OCI-M2 (cell line): Measurements from ENCODE around the gene HEXB.

ENCODE experiments used
- DNase-seq: peaks from one replicate; lab custom pipeline; 2025; ENCODE audit not compliant: unreplicated experiment; lab: John Stamatoyannopoulos, UW

Gene HEXB

GRCh38 chr5:74684900-74685851 lies at the start of gene HEXB:
TSS of gene HEXB (plus strand) at chr5:74685233. CDS start at chr5:74685261, 28 bp downstream.
- no peak for DNase-seq

- DNase-seq, result no peak
Measured at GRCh38 chr5:74636149-74636548, 48.9 kb upstream of the HEXB start.

- DNase-seq, result no peak
Measured at GRCh38 chr5:74636552-74636951, 48.5 kb upstream of the HEXB start.

- no peak for DNase-seq
Measured at GRCh38 chr5:74638544-74638969, 46.5 kb upstream of the HEXB start.

DNA sequence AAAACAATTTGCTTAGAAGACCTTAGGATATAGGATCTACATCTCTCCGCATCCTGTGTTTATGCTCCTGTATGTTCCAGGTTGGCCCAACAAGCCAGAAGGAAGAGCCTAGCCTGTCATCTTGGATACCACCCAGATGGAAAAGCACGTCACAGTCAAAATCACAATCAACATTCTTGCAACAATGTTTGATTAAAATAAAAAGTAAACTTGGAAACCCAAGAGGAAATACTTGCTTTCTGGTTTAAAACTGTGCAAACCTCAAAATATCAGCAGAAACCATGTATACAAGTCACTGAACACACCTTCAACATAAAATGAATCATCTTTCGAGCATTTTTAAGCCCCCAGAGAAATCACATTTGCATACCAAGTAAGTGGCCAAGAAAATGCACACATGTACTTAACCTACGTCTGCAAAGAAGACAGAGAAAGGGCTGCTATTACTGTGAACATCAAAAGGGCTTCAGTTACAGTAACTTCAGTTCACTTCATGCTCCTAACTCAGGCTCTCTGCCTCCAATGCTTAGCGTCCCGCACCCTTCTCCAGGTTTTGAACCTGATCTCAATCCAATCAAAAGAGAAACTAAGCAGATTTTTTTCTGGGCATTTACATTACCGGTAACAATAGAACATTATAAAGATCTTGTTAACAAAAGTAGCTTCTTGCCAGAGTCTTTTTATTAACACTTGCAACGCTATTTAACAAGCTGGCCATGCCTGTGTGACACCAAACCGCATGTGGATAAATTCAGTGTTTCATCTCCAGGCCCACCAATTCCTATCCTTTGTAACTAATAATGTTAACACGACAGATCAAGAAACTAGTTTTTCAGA lies 45.8 kb upstream of the HEXB start:
- DNase-seq, result no peak

- DNase-seq, result no peak
Measured at GRCh38 chr5:74639807-74640449, 45.1 kb upstream of the HEXB start.

DNA sequence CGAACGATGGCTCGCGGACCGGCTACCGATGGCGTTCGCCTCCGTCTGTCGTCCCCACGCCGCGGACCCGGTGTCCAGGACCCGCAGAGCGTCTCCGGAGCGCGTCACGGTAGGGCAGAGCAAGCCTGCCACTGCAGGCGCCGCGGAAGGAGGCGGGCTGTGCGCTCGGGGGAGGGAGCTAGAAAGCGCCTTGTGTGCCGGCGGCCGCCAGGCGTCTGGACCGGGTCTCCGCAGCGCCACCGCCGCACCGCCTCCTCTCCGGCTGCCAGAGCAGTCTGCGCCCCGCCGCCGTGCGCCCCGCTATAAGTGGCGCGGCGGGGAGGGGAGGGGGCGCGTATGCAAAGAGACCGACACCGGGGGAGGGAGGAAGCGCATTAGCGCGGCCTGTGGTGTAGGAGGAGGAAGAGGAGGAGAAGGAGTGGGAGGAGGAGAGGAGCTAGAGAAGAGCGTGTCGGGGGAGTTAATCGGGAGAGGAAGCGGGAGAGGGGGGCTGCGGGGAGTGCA lies 44.5 kb upstream of the HEXB start, which contains the start of gene ENC1:
ENC1 (minus strand) TSS at position 279 of the 504 bp plus-strand sequence. CDS start 4,243 bp downstream, outside the sequence.
- no peak for DNase-seq

GRCh38 chr5:74640954-74641734 lies 43.9 kb upstream of the HEXB start:
- peak; percentile 31 for DNase-seq

GRCh38 chr5:74641735-74642542 lies 43.1 kb upstream of the HEXB start:
- no peak for DNase-seq

DNA sequence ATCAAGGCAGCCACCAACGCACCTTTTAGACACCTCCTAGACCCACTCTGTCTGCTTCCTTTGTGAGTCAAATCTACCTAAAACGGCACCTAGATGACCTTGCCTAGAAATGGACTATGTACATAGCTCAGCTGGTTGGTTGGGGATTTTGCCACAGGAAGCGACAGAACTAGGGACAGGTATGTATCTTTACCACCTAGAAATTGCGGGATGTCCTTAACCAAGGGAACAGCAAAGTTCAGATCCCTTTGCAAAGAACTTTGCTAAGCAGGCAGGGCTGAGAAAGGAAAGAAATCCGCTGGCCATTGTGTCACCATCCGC lies 42.5 kb upstream of the HEXB start:
- no peak for DNase-seq

GRCh38 chr5:74643111-74643562 lies 41.9 kb upstream of the HEXB start:
- no peak for DNase-seq

DNA sequence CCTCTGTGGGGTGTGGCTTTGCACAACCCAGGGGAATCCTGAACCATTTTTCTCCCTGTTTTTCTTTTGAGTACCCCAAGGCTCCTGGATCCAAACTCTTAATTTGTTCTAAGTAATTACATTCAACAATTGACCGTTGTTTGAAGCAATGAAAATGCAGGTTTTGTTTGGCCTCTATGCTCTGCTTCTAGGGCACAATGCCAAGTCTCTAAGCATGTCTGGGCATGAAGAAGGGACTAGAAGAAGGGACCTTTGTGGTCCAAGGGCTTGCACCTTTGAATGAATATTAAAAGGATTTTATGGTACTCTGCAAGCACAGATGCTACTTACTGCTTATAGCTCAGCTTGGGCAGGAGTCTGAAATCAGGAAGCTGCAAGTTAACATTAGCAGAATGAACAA lies 37.9 kb upstream of the HEXB start:
- no peak for DNase-seq

GRCh38 chr5:74648835-74649293 lies 36.2 kb upstream of the HEXB start:
- no peak for DNase-seq

DNA sequence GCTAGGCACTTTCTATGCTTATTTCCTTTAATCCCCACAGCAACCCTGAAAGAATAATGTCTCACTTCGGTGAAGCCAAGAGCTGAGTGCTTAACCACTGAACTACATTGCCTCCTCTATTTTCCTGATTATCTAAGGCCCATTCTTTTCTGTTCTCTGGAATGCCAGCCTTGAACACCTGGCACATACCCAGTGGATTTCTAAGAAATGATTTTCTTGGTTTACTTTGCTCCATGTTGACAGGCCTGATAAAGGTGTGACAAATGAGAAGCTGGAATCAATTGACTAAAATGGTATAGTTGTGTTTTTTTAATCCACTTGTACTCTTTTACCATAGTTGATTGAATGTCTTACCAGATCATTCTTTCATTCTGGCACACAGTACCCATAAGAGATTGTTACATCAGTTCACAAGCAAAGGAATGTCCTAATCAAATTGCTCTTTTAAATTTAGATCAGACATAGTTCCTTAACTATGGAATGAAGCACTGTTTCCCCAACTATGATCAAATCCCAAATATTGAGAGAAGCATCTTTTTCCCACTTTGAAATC lies 35.5 kb upstream of the HEXB start:
- DNase-seq, result no peak

- DNase-seq, result no peak
Measured at GRCh38 chr5:74651710-74652109, 33.3 kb upstream of the HEXB start.

GRCh38 chr5:74652576-74652975 lies 32.5 kb upstream of the HEXB start:
- no peak for DNase-seq

- no peak for DNase-seq
Measured at GRCh38 chr5:74653991-74654390, 31.0 kb upstream of the HEXB start.

DNA sequence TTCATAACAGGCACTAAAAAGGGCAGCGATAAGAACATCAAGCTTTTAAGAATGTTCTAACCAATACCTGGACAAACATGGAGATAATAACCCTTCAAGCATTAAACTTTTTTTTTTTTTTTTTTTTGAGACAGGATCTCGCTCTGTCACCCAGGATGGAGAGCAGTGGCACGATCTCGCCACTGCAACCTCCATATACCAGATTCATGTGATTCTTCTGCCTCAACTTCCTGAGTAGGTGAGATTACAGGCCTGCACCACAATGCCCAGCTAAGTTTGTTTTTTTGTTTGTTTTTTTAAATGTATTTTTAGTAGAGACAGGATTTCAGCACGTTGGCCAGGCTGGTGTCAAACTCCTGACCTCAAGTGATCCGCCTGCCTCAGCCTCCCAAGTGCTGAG lies 29.8 kb upstream of the HEXB start:
- no peak for DNase-seq

- DNase-seq, result no peak
Measured at GRCh38 chr5:74655716-74656115, 29.3 kb upstream of the HEXB start.
